Left ventricle myocardium inferior (tissue), 1 donor: Measurements from ENCODE around the gene NFASC. TPM values are rescaled to one million over a fixed set of nuclear protein-coding genes. Genes with fewer than 3 reads are reported as not detected.

Experiments
- DNase-seq: peaks from one replicate; pipeline ENCODE4 v3.0.0-alpha.2; 2020
- H3K27ac ChIP-seq: fragments of 200-600 bp; replicated peaks from 2 replicates; pipeline ENCODE4 v1.8.0; 2021
- H3K27me3 ChIP-seq: fragments of 200-600 bp; 2 replicates; pipeline ENCODE4 v1.8.0; 2021; ENCODE audit warnings: low read depth
- H3K36me3 ChIP-seq: fragments of 200-600 bp; 2 replicates; pipeline ENCODE4 v1.8.0; 2021
- H3K4me1 ChIP-seq: fragments of 200-600 bp; 2 replicates; pipeline ENCODE4 v1.8.0; 2021
- H3K4me3 ChIP-seq: fragments of 200-600 bp; 2 replicates; pipeline ENCODE4 v1.8.0; 2021; ENCODE audit warnings: mild to moderate bottlenecking, moderate library complexity
- H3K9me3 ChIP-seq: fragments of 200-600 bp; replicated peaks from 2 replicates; pipeline ENCODE4 v1.8.0; 2021
- intact Hi-C: fragments of 100-400 bp; cut with micrococcal nuclease; formaldehyde crosslinking; loops from one replicate; pipeline ENCODE4 v1.11.0; 2022
- total RNA-seq: library from RNA; stranded (reverse); fragmentation: NEBNext Ultra II Directional; extraction: Animal tissue kit (Norgen Biotek cat#: 25700); gene quantifications from one replicate; pipeline ENCODE4 v1.2.1, GENCODE V29; 2021
- TF ChIP-seq, protein P1 (sequence below): fragments of 200-600 bp; IDR thresholded peaks from 2 replicates; pipeline ENCODE4 v1.8.0; 2021; ENCODE audit warnings: antibody characterized with exemption, mild to moderate bottlenecking, borderline replicate concordance
- donor health status: DM: no; HTN: yes; CAD: no; lungs with severe emphysema.

NFASC gene
- total RNA-seq, 1 donor from 2014 or later, result 8.2 TPM

DNA sequence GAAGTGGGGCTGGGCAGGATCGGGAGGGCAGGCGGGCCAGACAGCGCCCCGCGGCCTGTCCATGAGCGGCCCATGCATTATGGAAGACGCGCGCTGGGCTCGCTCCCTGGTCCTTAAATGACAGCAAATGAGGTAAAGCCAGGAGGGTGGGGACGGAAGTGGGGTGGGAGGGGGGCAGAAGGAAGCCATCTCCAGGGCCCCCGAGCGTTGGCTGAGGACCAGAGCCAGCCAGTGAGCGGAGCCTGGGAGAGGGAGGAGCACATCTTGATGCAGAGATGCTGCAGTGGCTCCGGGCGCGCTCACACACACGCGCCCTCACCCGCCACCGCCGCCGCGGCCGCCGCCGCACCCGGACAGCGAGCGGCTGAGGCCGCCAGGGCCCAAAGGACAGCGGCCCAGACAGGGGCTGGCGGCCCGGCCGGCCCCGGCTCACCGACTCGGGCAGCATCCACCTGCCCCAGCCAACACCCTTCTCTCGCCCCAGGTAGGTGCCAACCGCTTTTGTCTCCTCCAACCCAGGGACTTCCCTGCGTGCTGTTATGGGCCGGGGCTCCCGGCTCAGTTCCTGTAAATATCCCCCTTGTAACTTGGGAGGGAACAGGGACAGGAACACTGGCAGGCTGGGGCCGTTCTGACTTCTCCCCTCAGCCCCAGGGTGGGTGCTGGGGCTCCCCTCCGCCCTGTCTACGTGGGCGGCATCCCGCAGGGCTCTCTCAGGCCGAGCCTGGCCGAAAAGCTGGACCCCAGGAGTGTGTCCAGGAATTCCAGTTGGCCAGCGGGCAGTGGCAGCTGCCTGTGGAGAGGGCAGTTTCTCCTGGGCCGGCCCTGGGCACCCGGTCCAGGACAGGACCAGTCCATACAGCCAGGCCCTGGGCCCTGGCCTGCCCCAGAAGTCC is 172.5 kb downstream of the NFASC start, which contains the start of gene CNTN2:
TSS of gene CNTN2 (plus strand) at position 302 of the 896 bp plus-strand sequence. CDS start 9,974 bp downstream, outside the sequence.
- Histone ChIP-seq H3K4me1 (peaks cover 9% of the 10 kb centered on the region), H3K27ac (no peak within 1 kb of the TSS), H3K27me3 (peaks cover 82% of the 10 kb centered on the region), H3K4me3 (peak within 1 kb of the TSS; percentile 33), H3K9me3 (no peaks in the 10 kb centered on the region), H3K36me3 (no peaks in the 10 kb centered on the region)
- no peak for DNase-seq
- TF ChIP-seq, protein P1, sequence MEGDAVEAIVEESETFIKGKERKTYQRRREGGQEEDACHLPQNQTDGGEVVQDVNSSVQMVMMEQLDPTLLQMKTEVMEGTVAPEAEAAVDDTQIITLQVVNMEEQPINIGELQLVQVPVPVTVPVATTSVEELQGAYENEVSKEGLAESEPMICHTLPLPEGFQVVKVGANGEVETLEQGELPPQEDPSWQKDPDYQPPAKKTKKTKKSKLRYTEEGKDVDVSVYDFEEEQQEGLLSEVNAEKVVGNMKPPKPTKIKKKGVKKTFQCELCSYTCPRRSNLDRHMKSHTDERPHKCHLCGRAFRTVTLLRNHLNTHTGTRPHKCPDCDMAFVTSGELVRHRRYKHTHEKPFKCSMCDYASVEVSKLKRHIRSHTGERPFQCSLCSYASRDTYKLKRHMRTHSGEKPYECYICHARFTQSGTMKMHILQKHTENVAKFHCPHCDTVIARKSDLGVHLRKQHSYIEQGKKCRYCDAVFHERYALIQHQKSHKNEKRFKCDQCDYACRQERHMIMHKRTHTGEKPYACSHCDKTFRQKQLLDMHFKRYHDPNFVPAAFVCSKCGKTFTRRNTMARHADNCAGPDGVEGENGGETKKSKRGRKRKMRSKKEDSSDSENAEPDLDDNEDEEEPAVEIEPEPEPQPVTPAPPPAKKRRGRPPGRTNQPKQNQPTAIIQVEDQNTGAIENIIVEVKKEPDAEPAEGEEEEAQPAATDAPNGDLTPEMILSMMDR, result no peak
- intact Hi-C loops, result no loop called here

DNA sequence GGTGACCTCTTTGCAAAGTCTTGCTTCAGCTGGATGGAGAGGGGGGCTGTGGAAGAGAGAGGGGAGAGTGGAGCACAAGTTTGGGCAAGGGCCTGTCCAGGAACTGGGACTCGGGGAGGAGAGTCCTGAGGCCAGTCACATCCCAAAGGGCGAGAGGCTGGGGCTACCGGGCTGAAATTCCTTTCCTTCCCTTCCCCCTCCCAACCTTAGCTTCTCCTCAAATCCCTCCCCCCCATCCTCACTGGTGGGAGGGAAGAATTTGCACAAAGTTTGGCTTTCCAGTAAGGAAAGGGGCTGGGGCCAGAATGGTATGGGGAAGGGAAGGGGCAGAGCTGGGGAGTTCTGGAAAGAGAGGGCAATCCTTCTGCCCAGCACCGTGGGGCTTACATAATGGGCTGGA is 173.2 kb downstream of the NFASC start:
- intact Hi-C loops, result no loop called here
- Histone ChIP-seq H3K27ac (no peak overlapping the region), H3K4me1 (peaks cover 9% of the 10 kb centered on the region), H3K27me3 (peaks cover 88% of the 10 kb centered on the region), H3K9me3 (no peaks in the 10 kb centered on the region), H3K4me3 (peak overlapping the region; percentile 33), H3K36me3 (no peaks in the 10 kb centered on the region)
- TF ChIP-seq, protein P1, result no peak
- no peak for DNase-seq

DNA sequence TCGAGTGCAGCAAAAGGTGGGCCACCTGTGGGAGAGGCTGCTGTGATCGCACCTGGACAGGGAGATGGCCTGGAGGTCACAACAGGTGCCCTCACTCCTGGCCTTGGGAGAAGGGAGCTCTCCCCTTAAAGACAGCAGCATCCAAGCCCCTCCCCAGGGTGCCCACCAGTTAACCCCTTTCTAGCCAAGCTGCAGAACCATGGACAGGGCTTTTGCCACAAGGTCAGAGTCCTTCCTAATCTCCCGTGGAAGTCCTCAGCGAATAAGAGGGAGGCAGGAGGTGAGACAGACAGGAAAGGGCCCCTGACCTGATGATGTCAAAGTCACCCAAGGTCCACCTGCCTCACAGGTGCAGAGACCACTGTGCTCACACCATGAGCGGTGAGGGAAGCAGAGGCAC is 174.1 kb downstream of the NFASC start:
- no peaks in the 10 kb centered on the region for H3K9me3 ChIP-seq
- no peak for DNase-seq
- H3K36me3 ChIP-seq, result no peaks in the 10 kb centered on the region
- TF ChIP-seq, protein P1, result no peak
- H3K27me3 ChIP-seq, result peaks cover 91% of the 10 kb centered on the region
- H3K27ac ChIP-seq, result no peak overlapping the region
- intact Hi-C loops, result no loop called here
- H3K4me3 ChIP-seq, result no peak overlapping the region
- H3K4me1 ChIP-seq, result peaks cover 9% of the 10 kb centered on the region

GRCh38 chr1:205045146-205045545 is 174.5 kb downstream of the NFASC start:
- no peak overlapping the region for H3K4me3 ChIP-seq
- intact Hi-C loops, result no loop called here

DNA sequence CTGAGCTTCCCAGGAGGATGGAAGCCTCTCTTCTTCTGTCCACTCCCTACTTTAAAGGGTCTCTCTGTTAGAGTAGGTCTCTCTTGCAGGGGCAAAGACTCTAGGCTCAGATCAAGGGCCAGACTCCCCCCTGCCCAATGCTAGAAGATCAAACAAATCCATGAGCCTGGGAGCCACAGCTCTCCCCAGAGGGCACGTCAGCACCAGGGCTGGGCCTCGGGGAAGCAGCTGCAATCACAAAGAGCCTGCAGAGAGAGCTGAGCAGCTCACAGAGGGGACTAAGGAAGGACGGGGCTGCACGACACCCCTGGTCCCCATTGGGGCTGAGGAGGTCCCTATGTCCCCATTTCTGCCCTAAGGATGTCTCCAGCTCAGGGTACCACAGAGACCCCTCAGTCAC is 176.2 kb downstream of the NFASC start:
- H3K9me3 ChIP-seq, result no peaks in the 10 kb centered on the region
- no peak overlapping the region for H3K27ac ChIP-seq
- intact Hi-C loops, result no loop called here
- TF ChIP-seq, protein P1, result no peak
- H3K36me3 ChIP-seq, result no peaks in the 10 kb centered on the region
- H3K27me3 ChIP-seq, result peaks cover 87% of the 10 kb centered on the region
- no peak for DNase-seq
- peaks cover 9% of the 10 kb centered on the region for H3K4me1 ChIP-seq
- H3K4me3 ChIP-seq, result no peak overlapping the region

More at GRCh38 chr1:205045146-205045545, 174.5 kb downstream of the NFASC start:
- H3K4me1 ChIP-seq, result peaks cover 9% of the 10 kb centered on the region
- no peak overlapping the region for H3K27ac ChIP-seq
- DNase-seq, result no peak
- H3K27me3 ChIP-seq, result peaks cover 87% of the 10 kb centered on the region
- TF ChIP-seq, protein P1, result no peak
- H3K36me3 ChIP-seq, result no peaks in the 10 kb centered on the region
- no peaks in the 10 kb centered on the region for H3K9me3 ChIP-seq
